Stimulated activated CD4-positive, alpha-beta T cell treated with anti-CD3 and anti-CD28 coated beads, TNF-alpha, amount 100 ng/mL, for 48 hours (primary cell): Measurements from ENCODE around the gene AP2A1.

Source experiments
- DNase-seq, 3 donors: peaks; one replicate each; pipeline ENCODE4 v3.0.0-alpha.2; 2020; ENCODE audit warnings: low read depth in 3 of 3

AP2A1 gene

GRCh38 chr19:49855676-49856573 lies 89.1 kb downstream of the AP2A1 start:
- no peak for DNase-seq

GRCh38 chr19:49856574-49857021 lies 89.8 kb downstream of the AP2A1 start:
- no peak for DNase-seq
